Mesenchymal stem cell (in vitro differentiated cells and primary cell): Measurements from ENCODE around the gene L3HYPDH.

Experiments used
- DNase-seq: peaks from one replicate; pipeline ENCODE4 v3.0.0-alpha.2; 2013
- H2AFZ ChIP-seq: one replicate; pipeline ENCODE4 v1.6.1; 2013; ENCODE audit warnings: low read depth, mild to moderate bottlenecking, control low read depth, inconsistent platforms, low read length, moderate library complexity
- H2AK5ac ChIP-seq: 2 replicates; pipeline ENCODE4 v1.6.1; 2013; ENCODE audit warnings: low read length, moderate library complexity, mild to moderate bottlenecking, inconsistent platforms; ENCODE audit not compliant: severe bottlenecking
- H2BK120ac ChIP-seq: one replicate; pipeline ENCODE4 v1.6.1; 2013; ENCODE audit warnings: low read depth, mild to moderate bottlenecking, inconsistent platforms, low read length, moderate library complexity
- H2BK12ac ChIP-seq, 2 experiments: one replicate each; pipeline ENCODE4 v1.6.1; 2013; ENCODE audit warnings: inconsistent platforms in 2 of 2, low read length in 2 of 2, mild to moderate bottlenecking in 2 of 2, moderate library complexity in 2 of 2, control low read depth in 1 of 2
- H2BK15ac ChIP-seq: one replicate; pipeline ENCODE4 v1.6.1; 2013; ENCODE audit warnings: mild to moderate bottlenecking, low read depth, inconsistent platforms; ENCODE audit not compliant: poor library complexity, severe bottlenecking
- H2BK5ac ChIP-seq: 2 replicates; pipeline ENCODE4 v1.6.1; 2013; ENCODE audit warnings: low read depth, mild to moderate bottlenecking, low read length, control low read depth, inconsistent platforms; ENCODE audit not compliant: poor library complexity, severe bottlenecking
- H3K14ac ChIP-seq, 2 experiments: one replicate each; pipeline ENCODE4 v1.6.1; 2013; ENCODE audit warnings: inconsistent platforms in 2 of 2, low read length in 2 of 2, control low read depth in 1 of 2, mild to moderate bottlenecking in 1 of 2, moderate library complexity in 1 of 2
- H3K18ac ChIP-seq, 2 experiments: one replicate each; pipeline ENCODE4 v1.6.1; 2013; ENCODE audit warnings: inconsistent platforms in 2 of 2, low read length in 2 of 2, control low read depth in 1 of 2, low read depth in 1 of 2, mild to moderate bottlenecking in 1 of 2
- H3K23ac ChIP-seq, 2 experiments: one replicate each; pipeline ENCODE4 v1.6.1; 2013; ENCODE audit warnings: inconsistent platforms in 2 of 2, low read length in 2 of 2, mild to moderate bottlenecking in 2 of 2, moderate library complexity in 2 of 2, control low read depth in 1 of 2
- H3K27ac ChIP-seq: 2 replicates; pipeline ENCODE4 v1.5.1; 2013; ENCODE audit warnings: mild to moderate bottlenecking, moderate library complexity, low read length, control low read depth, inconsistent platforms; ENCODE audit not compliant: poor library complexity, severe bottlenecking
- H3K27me3 ChIP-seq, 2 experiments: 2 replicates each; pipeline versions ENCODE4 v1.6.1 to v1.7.0; 2013; ENCODE audit warnings: low read length in 2 of 2, mild to moderate bottlenecking in 2 of 2, moderate library complexity in 2 of 2, control low read depth in 1 of 2, inconsistent platforms in 1 of 2; ENCODE audit not compliant: control insufficient read depth in 1 of 2, insufficient read depth in 1 of 2
- H3K36me3 ChIP-seq, 2 experiments: 2 replicates each; pipeline versions ENCODE4 v1.6.1 to v1.7.0; 2013; ENCODE audit warnings: low read length in 2 of 2, control low read depth in 1 of 2, inconsistent platforms in 1 of 2, low read depth in 1 of 2, mild to moderate bottlenecking in 1 of 2; ENCODE audit not compliant: insufficient read depth in 2 of 2, control insufficient read depth in 1 of 2
- H3K4ac ChIP-seq, 2 experiments: one replicate each; pipeline ENCODE4 v1.6.1; 2013; ENCODE audit warnings: inconsistent platforms in 2 of 2, low read length in 2 of 2, mild to moderate bottlenecking in 2 of 2, moderate library complexity in 2 of 2, control low read depth in 1 of 2, low read depth in 1 of 2
- H3K4me1 ChIP-seq: 2 replicates; pipeline ENCODE4 v1.6.1; 2013; ENCODE audit warnings: low read depth, low read length, control low read depth; ENCODE audit not compliant: control insufficient read depth, insufficient read depth
- H3K4me2 ChIP-seq: 2 replicates; pipeline ENCODE4 v1.6.1; 2013; ENCODE audit warnings: low read length, mild to moderate bottlenecking, inconsistent platforms; ENCODE audit not compliant: poor library complexity, severe bottlenecking
- H3K4me3 ChIP-seq, 2 experiments: 2 replicates each; pipeline versions ENCODE4 v1.5.1 to v1.7.0; 2013; ENCODE audit warnings: low read length in 2 of 2, mild to moderate bottlenecking in 2 of 2, control low read depth in 1 of 2, low read depth in 1 of 2; ENCODE audit not compliant: insufficient read depth in 1 of 2
- H3K79me1 ChIP-seq: replicated peaks from 2 replicates; pipeline ENCODE4 v1.6.1; 2013; ENCODE audit warnings: mild to moderate bottlenecking, control low read depth, low read length, inconsistent platforms; ENCODE audit not compliant: poor library complexity, severe bottlenecking
- H3K9ac ChIP-seq: 2 replicates; pipeline ENCODE4 v1.7.0; 2013; ENCODE audit warnings: mild to moderate bottlenecking, low read length, moderate library complexity
- H3K9me3 ChIP-seq: 2 replicates; pipeline ENCODE4 v1.7.0; 2013; ENCODE audit warnings: mild to moderate bottlenecking, low read length; ENCODE audit not compliant: control insufficient read depth
- H4K8ac ChIP-seq: one replicate; pipeline ENCODE4 v1.6.1; 2013; ENCODE audit warnings: inconsistent platforms, mild to moderate bottlenecking, low read length, moderate library complexity
- H4K91ac ChIP-seq: one replicate; pipeline ENCODE4 v1.6.1; 2013; ENCODE audit warnings: mild to moderate bottlenecking, low read length, inconsistent platforms
- WGBS: methylation state at CpG from one replicate; pipeline ENCODE4 v1.1.7; 2013; ENCODE audit warnings: mixed read lengths; 5-methylcytosine and 5-hydroxymethylcytosine counted together

L3HYPDH gene

GRCh38 chr14:59483363-59483762, 845 bp downstream of the L3HYPDH start:
- Histone ChIP-seq H2BK15ac (peak overlapping the region; percentile 80), H3K4me1 (peaks cover 6% of the 10 kb centered on the region), H4K91ac (peak overlapping the region; percentile 99), H3K23ac (peak overlapping the region in 1 of 2 experiments; percentile 89), H3K9ac (peak overlapping the region; percentile 97), H3K4me2 (peak overlapping the region; percentile 73), H3K27ac (peak overlapping the region; percentile 95), H2BK12ac (peak overlapping the region; percentile 70 to 79), H3K4me3 (peak overlapping the region; percentile 93), H2BK5ac (peak overlapping the region; percentile 96), H2BK120ac (peak overlapping the region; percentile 94), H3K27me3 (no peaks in the 10 kb centered on the region), H3K4ac (peak overlapping the region; percentile 71 to 89), H3K36me3 (peaks cover under 1 to 32% of the 10 kb centered on the region in 2 experiments), H3K18ac (peak overlapping the region; percentile 93 to 98), H3K14ac (peak overlapping the region; percentile 16 to 95), H2AFZ (peak overlapping the region; percentile 46), H2AK5ac (peak overlapping the region; percentile 93), H3K79me1 (peaks cover 2% of the 10 kb centered on the region), H3K9me3 (no peaks in the 10 kb centered on the region), H4K8ac (peak overlapping the region; percentile 99)
- WGBS, result 0% methylated on average over 16 of the region's 16 CpGs
- peak; percentile 78 for DNase-seq

- peaks cover 2% of the 10 kb centered on the region for H3K79me1 ChIP-seq
- H2BK120ac ChIP-seq, result no peak overlapping the region
- WGBS, result 6% methylated on average over 4 of the region's 6 CpGs
- H2AK5ac ChIP-seq, result no peak overlapping the region
- H3K4me3 ChIP-seq, result peak overlapping the region in 1 of 2 experiments; percentile 93
- peak overlapping the region; percentile 47 for H3K4me2 ChIP-seq
- no peak overlapping the region for H3K4ac ChIP-seq
- peak overlapping the region; percentile 97 for H3K9ac ChIP-seq
- H3K36me3 ChIP-seq, result peaks cover 3 to 32% of the 10 kb centered on the region in 2 experiments
- no peak overlapping the region for H3K23ac ChIP-seq
- peak overlapping the region in 1 of 2 experiments; percentile 16 for H3K14ac ChIP-seq
- H3K27me3 ChIP-seq, result no peaks in the 10 kb centered on the region
- H3K27ac ChIP-seq, result peak overlapping the region; percentile 95
- H2BK12ac ChIP-seq, result no peak overlapping the region
- H3K9me3 ChIP-seq, result no peaks in the 10 kb centered on the region
- H2AFZ ChIP-seq, result no peak overlapping the region
- DNase-seq, result peak; percentile 90
- peak overlapping the region; percentile 96 for H2BK5ac ChIP-seq
- no peak overlapping the region for H4K8ac ChIP-seq
- H4K91ac ChIP-seq, result no peak overlapping the region
- no peak overlapping the region for H2BK15ac ChIP-seq
- H3K18ac ChIP-seq, result no peak overlapping the region
- peaks cover 6% of the 10 kb centered on the region for H3K4me1 ChIP-seq
These were observed 1.5 kb downstream of the L3HYPDH start for GRCh38 chr14:59482541-59483331.

DNA sequence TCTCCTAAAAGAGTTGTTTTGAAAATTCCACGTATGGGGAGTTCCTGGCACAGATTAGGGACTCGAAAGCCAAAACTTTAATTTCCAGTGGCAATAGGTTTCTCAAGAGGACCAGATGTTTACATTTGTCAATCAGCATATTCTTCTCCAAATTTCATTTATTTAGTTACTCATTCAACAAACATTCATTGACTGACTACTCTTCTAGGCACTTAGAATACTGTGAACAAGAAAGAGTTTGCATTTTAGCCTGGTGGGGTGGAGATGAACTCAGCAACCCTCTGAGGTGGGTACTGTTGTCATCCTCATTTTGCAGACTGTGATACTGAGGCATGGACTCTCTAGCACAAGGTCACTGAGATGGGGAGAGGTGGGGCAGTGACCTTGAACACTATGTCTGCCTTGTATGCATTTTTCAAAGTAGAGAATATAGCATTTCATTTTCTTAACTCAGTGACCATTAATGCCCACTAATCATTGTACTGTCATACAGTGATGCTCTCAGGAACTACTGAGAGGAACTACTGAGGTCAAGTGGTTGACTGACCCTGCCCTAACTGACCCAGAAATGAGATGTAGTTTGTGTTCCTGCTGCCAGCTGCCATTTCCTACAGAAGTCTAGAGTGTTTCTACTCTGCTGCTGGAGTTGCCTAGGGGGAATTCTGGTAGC, 2.2 kb downstream of the L3HYPDH start:
- H2AK5ac ChIP-seq, result peak overlapping the region; percentile 93
- H3K4me1 ChIP-seq, result peaks cover 6% of the 10 kb centered on the region
- no peak overlapping the region for H2BK15ac ChIP-seq
- WGBS, result 26% methylated on average over 2 of the region's 2 CpGs
- H3K4me3 ChIP-seq, result peak overlapping the region in 1 of 2 experiments; percentile 93
- DNase-seq, result peak; percentile 50
- H4K91ac ChIP-seq, result no peak overlapping the region
- H2BK12ac ChIP-seq, result no peak overlapping the region
- H3K4me2 ChIP-seq, result peak overlapping the region; percentile 54
- H3K4ac ChIP-seq, result no peak overlapping the region
- H3K36me3 ChIP-seq, result peaks cover 3 to 32% of the 10 kb centered on the region in 2 experiments
- H3K14ac ChIP-seq, result no peak overlapping the region
- no peak overlapping the region for H4K8ac ChIP-seq
- H2AFZ ChIP-seq, result no peak overlapping the region
- H3K27me3 ChIP-seq, result no peaks in the 10 kb centered on the region
- H2BK120ac ChIP-seq, result no peak overlapping the region
- peaks cover 3% of the 10 kb centered on the region for H3K79me1 ChIP-seq
- H3K18ac ChIP-seq, result no peak overlapping the region
- no peaks in the 10 kb centered on the region for H3K9me3 ChIP-seq
- peak overlapping the region; percentile 97 for H3K9ac ChIP-seq
- H3K27ac ChIP-seq, result peak overlapping the region; percentile 95
- no peak overlapping the region for H3K23ac ChIP-seq
- peak overlapping the region; percentile 81 for H2BK5ac ChIP-seq

DNA sequence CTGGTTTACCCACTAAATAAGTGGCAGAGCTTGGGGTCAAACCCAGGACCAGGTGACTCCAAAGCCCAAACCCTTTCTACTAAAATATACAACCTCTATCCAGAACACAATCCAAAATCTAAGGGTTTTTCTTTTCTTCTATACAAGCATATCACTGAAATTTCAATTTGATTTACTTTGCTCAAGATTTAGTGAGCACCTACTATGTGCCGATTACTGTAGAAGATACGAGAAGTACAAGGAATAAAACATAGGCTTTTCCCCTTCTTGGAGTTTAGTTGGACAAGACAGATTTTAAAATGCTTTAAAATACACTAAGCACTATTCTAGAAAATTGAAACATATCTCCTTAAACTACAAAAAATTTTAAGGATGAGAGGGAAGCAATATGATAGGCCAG, 2.8 kb downstream of the L3HYPDH start:
- H3K4ac ChIP-seq, result no peak overlapping the region
- peaks cover 3 to 38% of the 10 kb centered on the region in 2 experiments for H3K36me3 ChIP-seq
- H3K4me2 ChIP-seq, result peak overlapping the region; percentile 54
- H4K91ac ChIP-seq, result no peak overlapping the region
- H4K8ac ChIP-seq, result no peak overlapping the region
- DNase-seq, result no peak
- H2BK12ac ChIP-seq, result no peak overlapping the region
- peaks cover 4% of the 10 kb centered on the region for H3K79me1 ChIP-seq
- no peak overlapping the region for H3K14ac ChIP-seq
- peaks cover 6% of the 10 kb centered on the region for H3K4me1 ChIP-seq
- no peak overlapping the region for H2AFZ ChIP-seq
- H3K23ac ChIP-seq, result no peak overlapping the region
- H3K9me3 ChIP-seq, result no peaks in the 10 kb centered on the region
- H2AK5ac ChIP-seq, result peak overlapping the region; percentile 87
- H3K27ac ChIP-seq, result peak overlapping the region; percentile 95
- H3K27me3 ChIP-seq, result no peaks in the 10 kb centered on the region
- H2BK120ac ChIP-seq, result no peak overlapping the region
- no CpG with 5 or more reads among the region's 2 CpGs for WGBS
- H2BK5ac ChIP-seq, result no peak overlapping the region
- no peak overlapping the region for H2BK15ac ChIP-seq
- peak overlapping the region; percentile 97 for H3K9ac ChIP-seq
- no peak overlapping the region for H3K18ac ChIP-seq
- peak overlapping the region in 1 of 2 experiments; percentile 93 for H3K4me3 ChIP-seq
